Panc1 (cell line): ENCODE measurements around the gene TSSC4. TPM values are rescaled to one million over a fixed set of nuclear protein-coding genes. Genes with fewer than 3 reads are reported as not detected.

Source experiments
- ATAC-seq: fragments of 200-7000 bp; cut with Tn5 transposase; 2 replicates; pipeline ENCODE4 v1.9.1; 2020; ENCODE audit warnings: mild to moderate bottlenecking, moderate library complexity
- BruUV-seq: library from RNA; stranded (reverse); fragments of 400-500 nt; replicated peaks from 2 replicates; lab custom pipeline; 2021; lab: Mats Ljungman, UMichigan
- CTCF ChIA-PET: fragments of 300-600 bp; sonication (Branson Sonifier 250); formaldehyde crosslinking; loops from one replicate; lab custom pipeline; 2022; ENCODE audit warnings: antibody characterized with exemption; lab: Charles Lee
- POLR2A ChIA-PET: fragments of 300-600 bp; sonication (Branson Sonifier 250); formaldehyde crosslinking; loops from one replicate; lab custom pipeline; 2022; ENCODE audit warnings: antibody characterized with exemption; lab: Charles Lee
- DNase-seq: peaks from one replicate; pipeline ENCODE4 v3.0.0-alpha.2; 2010; ENCODE audit warnings: low read depth, low spot score
- H3K27ac ChIP-seq: 2 replicates; pipeline ENCODE4 v1.5.1; 2011; ENCODE audit warnings: mild to moderate bottlenecking, low read length, inconsistent platforms
- H3K27me3 ChIP-seq: fragments of 200-500 bp; sonication (Bioruptor generic); 2 replicates; pipeline ENCODE4 v1.6.0; 2014; ENCODE audit warnings: low read length, inconsistent platforms; ENCODE audit not compliant: control insufficient read depth, insufficient read depth
- H3K36me3 ChIP-seq: fragments of 200-500 bp; sonication (Bioruptor generic); 2 replicates; pipeline ENCODE4 v1.5.1; 2014; ENCODE audit warnings: inconsistent platforms, mild to moderate bottlenecking, low read length, moderate library complexity; ENCODE audit not compliant: control insufficient read depth, insufficient read depth
- H3K4me1 ChIP-seq: 2 replicates; pipeline ENCODE4 v1.5.1; 2011; ENCODE audit warnings: inconsistent platforms, mild to moderate bottlenecking, low read length, moderate library complexity; ENCODE audit not compliant: control insufficient read depth, insufficient read depth
- H3K4me3 ChIP-seq, 2 experiments: 2 replicates each; pipeline ENCODE4 v1.5.1; 2011 to 2012; ENCODE audit warnings: low read depth in 2 of 2, low read length in 2 of 2, mild to moderate bottlenecking in 2 of 2, inconsistent platforms in 1 of 2, moderate library complexity in 1 of 2
- H3K9me3 ChIP-seq: fragments of 200-500 bp; sonication (Bioruptor generic); 2 replicates; pipeline ENCODE4 v1.5.1; 2014; ENCODE audit warnings: low read depth, mild to moderate bottlenecking, inconsistent platforms, low read length, moderate library complexity; ENCODE audit not compliant: control insufficient read depth, insufficient read depth
- POLR2AphosphoS5 ChIP-seq: IDR thresholded peaks from 2 replicates; pipeline ENCODE4 v1.6.1; 2012; ENCODE audit warnings: mild to moderate bottlenecking, low read depth, low read length, moderate library complexity
- SIN3A ChIP-seq: IDR thresholded peaks from 2 replicates; pipeline ENCODE4 v1.6.1; 2012; ENCODE audit warnings: low read depth, mild to moderate bottlenecking, low read length, moderate library complexity, borderline replicate concordance; ENCODE audit not compliant: insufficient read depth
- TCF7L2 ChIP-seq: IDR thresholded peaks from 2 replicates; pipeline ENCODE4 v1.6.1; 2011; ENCODE audit warnings: mild to moderate bottlenecking, low read depth, low read length, inconsistent platforms
- in situ Hi-C: cut with HindIII; loops from 2 replicates; pipeline ENCODE4 v1.10.0; 2016; ENCODE audit warnings: low sequenced_read_pairs, low pct_unique_long_range_greater_than_20kb
- intact Hi-C: fragments of 100-400 bp; cut with micrococcal nuclease; formaldehyde crosslinking; loops from one replicate; pipeline ENCODE4 v1.10.0; 2022; ENCODE audit not compliant: unreplicated experiment
- total RNA-seq: library from RNA; stranded (reverse); gene quantifications from one replicate; pipeline ENCODE4 v1.2.1, GENCODE V29; 2021; ENCODE audit not compliant: unreplicated experiment
- TF ChIP-seq, protein P1 (sequence below): fragments of 450-650 bp; IDR thresholded peaks from 2 replicates; pipeline ENCODE4 v1.5.1; 2017; ENCODE audit warnings: mild to moderate bottlenecking
- TF ChIP-seq, protein P2 (sequence below), 2 experiments: IDR thresholded peaks; 2 replicates each; pipeline ENCODE4 v1.6.1; 2011 to 2012; ENCODE audit warnings: low read depth in 2 of 2, control low read depth in 1 of 2, low read length in 1 of 2, mild to moderate bottlenecking in 1 of 2, moderate library complexity in 1 of 2; ENCODE audit not compliant: insufficient read depth in 1 of 2

Gene TSSC4
- total RNA-seq, 1 experiment from 2014 or later, result 132 TPM

DNA sequence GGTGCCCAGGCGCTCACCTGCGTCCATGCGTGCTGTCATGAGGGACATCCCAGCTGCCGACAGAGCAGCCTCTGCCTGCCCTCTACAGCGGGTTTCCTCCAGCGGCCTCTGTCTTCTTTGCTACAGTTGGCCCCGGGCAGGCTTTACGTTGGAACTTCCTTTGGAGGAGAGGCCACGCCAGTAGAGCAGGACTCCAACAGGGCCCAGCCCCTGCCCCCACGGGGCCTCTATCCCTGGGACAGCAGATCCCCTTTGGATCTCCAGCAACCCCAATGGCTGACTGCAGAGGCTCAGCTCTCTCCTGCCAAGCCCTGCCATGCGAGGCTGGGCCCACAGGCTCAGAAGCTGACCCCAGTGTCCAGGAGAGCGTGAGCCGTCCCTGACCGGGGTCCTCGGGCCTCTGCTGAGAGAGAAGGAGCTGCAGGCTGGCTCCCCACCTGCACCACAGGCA lies 31.6 kb downstream of the TSSC4 start:
- H3K9me3 ChIP-seq, result no peaks in the 10 kb centered on the region
- ATAC-seq (no peak), DNase-seq (no peak)
- intact Hi-C loops (no loop called here), in situ Hi-C loops (no loop called here)
- no peaks in the 10 kb centered on the region for H3K4me1 ChIP-seq
- TF ChIP-seq SIN3A (no peak), POLR2AphosphoS5 (no peak), TCF7L2 (no peak)
- TF ChIP-seq, protein P1, sequence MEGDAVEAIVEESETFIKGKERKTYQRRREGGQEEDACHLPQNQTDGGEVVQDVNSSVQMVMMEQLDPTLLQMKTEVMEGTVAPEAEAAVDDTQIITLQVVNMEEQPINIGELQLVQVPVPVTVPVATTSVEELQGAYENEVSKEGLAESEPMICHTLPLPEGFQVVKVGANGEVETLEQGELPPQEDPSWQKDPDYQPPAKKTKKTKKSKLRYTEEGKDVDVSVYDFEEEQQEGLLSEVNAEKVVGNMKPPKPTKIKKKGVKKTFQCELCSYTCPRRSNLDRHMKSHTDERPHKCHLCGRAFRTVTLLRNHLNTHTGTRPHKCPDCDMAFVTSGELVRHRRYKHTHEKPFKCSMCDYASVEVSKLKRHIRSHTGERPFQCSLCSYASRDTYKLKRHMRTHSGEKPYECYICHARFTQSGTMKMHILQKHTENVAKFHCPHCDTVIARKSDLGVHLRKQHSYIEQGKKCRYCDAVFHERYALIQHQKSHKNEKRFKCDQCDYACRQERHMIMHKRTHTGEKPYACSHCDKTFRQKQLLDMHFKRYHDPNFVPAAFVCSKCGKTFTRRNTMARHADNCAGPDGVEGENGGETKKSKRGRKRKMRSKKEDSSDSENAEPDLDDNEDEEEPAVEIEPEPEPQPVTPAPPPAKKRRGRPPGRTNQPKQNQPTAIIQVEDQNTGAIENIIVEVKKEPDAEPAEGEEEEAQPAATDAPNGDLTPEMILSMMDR, result no peak
- TF ChIP-seq, protein P2, sequence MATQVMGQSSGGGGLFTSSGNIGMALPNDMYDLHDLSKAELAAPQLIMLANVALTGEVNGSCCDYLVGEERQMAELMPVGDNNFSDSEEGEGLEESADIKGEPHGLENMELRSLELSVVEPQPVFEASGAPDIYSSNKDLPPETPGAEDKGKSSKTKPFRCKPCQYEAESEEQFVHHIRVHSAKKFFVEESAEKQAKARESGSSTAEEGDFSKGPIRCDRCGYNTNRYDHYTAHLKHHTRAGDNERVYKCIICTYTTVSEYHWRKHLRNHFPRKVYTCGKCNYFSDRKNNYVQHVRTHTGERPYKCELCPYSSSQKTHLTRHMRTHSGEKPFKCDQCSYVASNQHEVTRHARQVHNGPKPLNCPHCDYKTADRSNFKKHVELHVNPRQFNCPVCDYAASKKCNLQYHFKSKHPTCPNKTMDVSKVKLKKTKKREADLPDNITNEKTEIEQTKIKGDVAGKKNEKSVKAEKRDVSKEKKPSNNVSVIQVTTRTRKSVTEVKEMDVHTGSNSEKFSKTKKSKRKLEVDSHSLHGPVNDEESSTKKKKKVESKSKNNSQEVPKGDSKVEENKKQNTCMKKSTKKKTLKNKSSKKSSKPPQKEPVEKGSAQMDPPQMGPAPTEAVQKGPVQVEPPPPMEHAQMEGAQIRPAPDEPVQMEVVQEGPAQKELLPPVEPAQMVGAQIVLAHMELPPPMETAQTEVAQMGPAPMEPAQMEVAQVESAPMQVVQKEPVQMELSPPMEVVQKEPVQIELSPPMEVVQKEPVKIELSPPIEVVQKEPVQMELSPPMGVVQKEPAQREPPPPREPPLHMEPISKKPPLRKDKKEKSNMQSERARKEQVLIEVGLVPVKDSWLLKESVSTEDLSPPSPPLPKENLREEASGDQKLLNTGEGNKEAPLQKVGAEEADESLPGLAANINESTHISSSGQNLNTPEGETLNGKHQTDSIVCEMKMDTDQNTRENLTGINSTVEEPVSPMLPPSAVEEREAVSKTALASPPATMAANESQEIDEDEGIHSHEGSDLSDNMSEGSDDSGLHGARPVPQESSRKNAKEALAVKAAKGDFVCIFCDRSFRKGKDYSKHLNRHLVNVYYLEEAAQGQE (IDR thresholded peaks at IDR 0.05; ENCODE audit: insufficient read depth in 1 of 2, low read depth in 2 of 2, low read length in 1 of 2), result no peak
- no peaks in the 10 kb centered on the region for H3K27me3 ChIP-seq
- ChIA-PET CTCF (interaction anchor here (0.6 to 1.0 kb wide), 2 partner anchors 122 to 533 kb away, joined by 3 read pairs; no protein-coding TSS in a partner anchor), POLR2A (no interaction called here)
- no peak overlapping the region for H3K4me3 ChIP-seq
- BruUV-seq, result no TSS peak
- no peaks in the 10 kb centered on the region for H3K36me3 ChIP-seq
- H3K27ac ChIP-seq, result no peak overlapping the region

DNA sequence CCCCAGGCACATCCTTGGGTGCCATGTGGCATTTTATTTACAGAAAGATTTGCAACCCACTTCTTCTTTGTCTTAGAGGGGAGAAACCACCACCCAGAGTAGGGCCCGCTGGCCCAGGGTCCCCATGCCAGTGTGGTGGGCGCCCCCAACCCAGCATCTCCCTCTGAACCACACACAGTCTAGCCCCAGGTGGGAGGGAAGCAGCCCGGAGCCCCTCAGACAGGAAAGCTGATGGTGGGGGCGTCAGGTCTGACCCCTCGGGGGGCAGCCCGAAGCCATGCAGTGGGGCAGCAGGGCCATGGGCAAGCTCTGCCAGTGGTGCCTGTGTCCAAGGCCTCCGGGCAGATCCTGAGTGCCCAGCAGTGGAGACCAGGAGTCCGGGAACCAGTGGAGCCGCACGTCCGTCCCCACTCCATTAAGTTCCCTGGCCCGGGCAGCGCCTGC lies 32.1 kb downstream of the TSSC4 start:
- no peaks in the 10 kb centered on the region for H3K36me3 ChIP-seq
- no peaks in the 10 kb centered on the region for H3K27me3 ChIP-seq
- no TSS peak for BruUV-seq
- H3K9me3 ChIP-seq, result no peaks in the 10 kb centered on the region
- ATAC-seq (no peak), DNase-seq (no peak)
- intact Hi-C loops, result no loop called here
- no peaks in the 10 kb centered on the region for H3K4me1 ChIP-seq
- TF ChIP-seq, protein P1, result no peak
- TF ChIP-seq, protein P2 (IDR thresholded peaks at IDR 0.05; ENCODE audit: insufficient read depth in 1 of 2, low read depth in 2 of 2, low read length in 1 of 2), result no peak
- TF ChIP-seq POLR2AphosphoS5 (no peak), TCF7L2 (no peak)
- POLR2A ChIA-PET, result no interaction called here
- no peak overlapping the region for H3K27ac ChIP-seq
- in situ Hi-C loops, result no loop called here
- CTCF ChIA-PET, result interaction anchor here (0.6 to 1.0 kb wide), 2 partner anchors 122 to 533 kb away, joined by 3 read pairs; no protein-coding TSS in a partner anchor
- H3K4me3 ChIP-seq, result no peak overlapping the region
